ENCODE results near the gene SMARCD2. TPM values are rescaled to one million over a fixed set of nuclear protein-coding genes. Genes with fewer than 3 reads are reported as not detected.
"Not testable (repeated sequence)": the region's sequence is repeated elsewhere in the genome, so short reads cannot be mapped to it uniquely, and the experiment has no call there.

The SMARCD2 gene
- total RNA-seq, 2 donors from 2014 or later, result 77.2 to 124 TPM

- Histone ChIP-seq H3K9ac (ENCODE audit: low read depth in 2 of 2, low read length in 2 of 2) (no peak overlapping the region), H3K27ac (no peak overlapping the region), H3K4me1 (no peaks in the 10 kb centered on the region), H3K27me3 (no peaks in the 10 kb centered on the region), H3K4me3 (no peak overlapping the region), H3K36me3 (peaks cover 21% of the 10 kb centered on the region), H3K9me3 (no peaks in the 10 kb centered on the region)
- TF ChIP-seq CTCF (IDR thresholded peaks at IDR 0.05), result no peak
- DNase-seq, result no peak
- intact Hi-C loops (cut with DNase I), result no loop called here
Measured at GRCh38 chr17:63804328-63804727, 38.2 kb downstream of the SMARCD2 start.

DNA sequence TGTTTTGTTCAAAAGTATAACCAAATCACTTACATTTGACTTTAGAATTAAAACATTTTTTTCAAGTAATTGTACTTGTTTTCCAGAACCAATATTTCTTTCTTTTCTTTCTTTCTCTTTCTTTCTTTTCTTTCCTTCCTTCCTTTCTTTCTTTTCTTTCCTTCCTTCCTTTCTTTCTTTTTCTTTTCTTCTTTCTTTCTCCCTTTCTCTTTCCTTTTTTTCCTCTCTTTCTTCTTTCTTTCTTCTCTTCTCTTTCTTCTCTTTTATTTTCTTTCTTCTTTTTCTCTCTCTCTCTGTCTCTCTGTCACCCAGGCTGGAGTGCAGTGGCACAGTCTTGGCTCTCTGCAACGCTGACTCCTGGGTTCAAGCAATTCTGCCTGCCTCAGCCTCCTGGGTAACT lies 41.7 kb downstream of the SMARCD2 start:
- no peak for TF ChIP-seq CTCF (IDR thresholded peaks at IDR 0.05)

DNA sequence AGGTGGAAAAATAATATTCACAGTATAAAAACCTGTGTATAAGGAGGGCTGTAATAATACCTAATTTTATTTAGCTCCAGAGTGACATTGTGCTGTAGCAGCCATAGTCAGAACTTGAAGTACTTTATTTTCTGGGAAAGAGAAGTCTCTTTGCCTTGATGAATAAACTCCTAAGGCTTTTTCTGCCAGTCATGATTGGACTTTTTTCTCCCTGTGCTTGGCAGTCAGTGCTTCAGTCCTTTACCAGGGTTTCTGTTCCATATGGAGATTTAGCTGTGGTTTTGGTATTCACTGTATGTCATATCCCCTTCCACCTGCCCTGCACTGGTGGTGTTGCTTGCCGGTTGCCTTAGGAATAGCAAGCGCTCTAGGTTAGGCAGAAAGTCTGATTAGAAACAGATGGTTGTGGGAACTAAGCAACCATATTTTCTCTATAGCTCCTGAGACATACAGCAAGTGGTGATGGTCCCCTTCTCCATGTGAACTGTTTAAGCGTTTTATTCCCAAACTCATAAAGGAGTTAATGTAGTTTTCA lies 43.8 kb downstream of the SMARCD2 start:
- no peaks in the 10 kb centered on the region for H3K4me1 ChIP-seq
- H3K9ac ChIP-seq (ENCODE audit: low read depth in 2 of 2, low read length in 2 of 2), result no peak overlapping the region
- no peak overlapping the region for H3K4me3 ChIP-seq
- no peak for DNase-seq
- H3K27ac ChIP-seq, result no peak overlapping the region
- H3K9me3 ChIP-seq, result no peaks in the 10 kb centered on the region
- H3K36me3 ChIP-seq, result peaks cover 42% of the 10 kb centered on the region
- no peaks in the 10 kb centered on the region for H3K27me3 ChIP-seq
- intact Hi-C loops (cut with DNase I), result no loop called here
- no peak for TF ChIP-seq CTCF (IDR thresholded peaks at IDR 0.05)

More for the DNA sequence above, 41.7 kb downstream of the SMARCD2 start:
- Histone ChIP-seq H3K4me3 (no peak overlapping the region), H3K4me1 (no peaks in the 10 kb centered on the region), H3K36me3 (peaks cover 34% of the 10 kb centered on the region), H3K9ac (ENCODE audit: low read depth in 2 of 2, low read length in 2 of 2) (no peak overlapping the region), H3K27me3 (no peaks in the 10 kb centered on the region), H3K9me3 (no peaks in the 10 kb centered on the region), H3K27ac (no peak overlapping the region)
- DNase-seq, result no peak
- intact Hi-C loops (cut with DNase I), result no loop called here

- H3K27me3 ChIP-seq; intact Hi-C loops (cut with DNase I); H3K9me3 ChIP-seq; H3K4me1 ChIP-seq; H3K4me3 ChIP-seq; H3K27ac ChIP-seq; H3K9ac ChIP-seq (ENCODE audit: low read depth in 2 of 2, low read length in 2 of 2); DNase-seq: not testable (repeated sequence)
- peaks cover 43% of the 10 kb centered on the region for H3K36me3 ChIP-seq
Measured at GRCh38 chr17:63796375-63796774, 46.1 kb downstream of the SMARCD2 start.

- Histone ChIP-seq H3K9ac (ENCODE audit: low read depth in 2 of 2, low read length in 2 of 2) (no peak overlapping the region), H3K36me3 (peaks cover 25% of the 10 kb centered on the region), H3K4me3 (no peak overlapping the region), H3K27ac (no peak overlapping the region), H3K4me1 (no peaks in the 10 kb centered on the region), H3K27me3 (no peaks in the 10 kb centered on the region), H3K9me3 (no peaks in the 10 kb centered on the region)
- no peak for TF ChIP-seq CTCF (IDR thresholded peaks at IDR 0.05)
- no peak for DNase-seq
- intact Hi-C loops (cut with DNase I), result no loop called here
Measured at GRCh38 chr17:63792055-63792729, 50.3 kb downstream of the SMARCD2 start.

DNA sequence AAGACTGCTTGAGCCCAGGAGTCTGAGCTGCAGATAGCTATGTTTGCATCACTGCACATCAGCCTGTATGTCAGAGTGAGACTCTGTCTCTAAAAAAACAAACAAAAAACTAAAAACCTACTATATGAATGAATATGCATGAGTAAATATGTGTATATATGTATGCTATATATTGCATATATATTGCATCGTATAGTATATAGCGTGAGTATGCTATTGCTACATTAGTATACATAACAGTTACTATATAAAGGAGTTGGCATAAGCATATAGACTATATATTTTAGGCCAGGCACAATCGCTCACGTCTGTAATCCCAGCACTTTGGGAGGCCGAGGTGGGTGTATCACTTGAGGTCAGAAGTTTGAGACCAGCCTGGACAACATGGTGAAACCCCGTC lies 52.4 kb downstream of the SMARCD2 start:
- Histone ChIP-seq H3K4me1 (no peaks in the 10 kb centered on the region), H3K9me3 (no peaks in the 10 kb centered on the region), H3K36me3 (peaks cover 20% of the 10 kb centered on the region), H3K9ac (ENCODE audit: low read depth in 2 of 2, low read length in 2 of 2) (no peak overlapping the region), H3K27me3 (no peaks in the 10 kb centered on the region), H3K4me3 (no peak overlapping the region), H3K27ac (no peak overlapping the region)
- no peak for DNase-seq
- no peak for TF ChIP-seq CTCF (IDR thresholded peaks at IDR 0.05)
- intact Hi-C loops (cut with DNase I), result no loop called here
